T-helper 1 cell treated with Interleukin-12 subunit alpha and Interleukin-12 subunit beta and Interleukin-4 antibody, amounts not matched to agents 30 ng/mL and 1 ng/mL, for 36 hours (primary cell): ENCODE data around the gene FGF12. TPM values are rescaled to one million over a fixed set of nuclear protein-coding genes. Genes with fewer than 3 reads are reported as not detected.

ENCODE experiments used
- intact Hi-C: fragments of 100-400 bp; cut with micrococcal nuclease; formaldehyde crosslinking; loops from one replicate; pipeline ENCODE4 v1.15.1; 2024
- total RNA-seq: library from RNA; stranded (reverse); gene quantifications from 2 replicates; pipeline ENCODE4 v1.2.3, GENCODE V29; 2022

FGF12 gene
- total RNA-seq, 1 donor from 2014 or later, result 0.56 TPM

- intact Hi-C loops, result no loop called here
These were observed 454.2 kb downstream of the FGF12 start for GRCh38 chr3:192273001-192273696.

GRCh38 chr3:192262001-192262400 lies 465.3 kb downstream of the FGF12 start:
- intact Hi-C loops, result no loop called here

- intact Hi-C loops, result no loop called here
These were observed 466.2 kb downstream of the FGF12 start for GRCh38 chr3:192261135-192261534.

GRCh38 chr3:192260116-192261010 lies 467.0 kb downstream of the FGF12 start:
- intact Hi-C loops, result no loop called here

- intact Hi-C loops, result no loop called here
These were observed 467.7 kb downstream of the FGF12 start for GRCh38 chr3:192259661-192260060.

- intact Hi-C loops, result no loop called here
These were observed 468.6 kb downstream of the FGF12 start for GRCh38 chr3:192258721-192259120.

GRCh38 chr3:192255839-192256238 lies 471.5 kb downstream of the FGF12 start:
- intact Hi-C loops, result no loop called here

GRCh38 chr3:192253138-192253887 lies 474.0 kb downstream of the FGF12 start:
- intact Hi-C loops, result no loop called here

GRCh38 chr3:192249516-192249915 lies 477.8 kb downstream of the FGF12 start:
- intact Hi-C loops, result no loop called here

- intact Hi-C loops, result no loop called here
These were observed 480.3 kb downstream of the FGF12 start for GRCh38 chr3:192246847-192247559.

- intact Hi-C loops, result no loop called here
These were observed 482.8 kb downstream of the FGF12 start for GRCh38 chr3:192244591-192244990.

- intact Hi-C loops, result no loop called here
These were observed 487.4 kb downstream of the FGF12 start for GRCh38 chr3:192239956-192240355.

- intact Hi-C loops, result no loop called here
These were observed 489.2 kb downstream of the FGF12 start for GRCh38 chr3:192237992-192238608.

- intact Hi-C loops, result no loop called here
These were observed 497.5 kb downstream of the FGF12 start for GRCh38 chr3:192229866-192230265.

GRCh38 chr3:192224634-192225155 lies 502.6 kb downstream of the FGF12 start:
- intact Hi-C loops, result no loop called here

- intact Hi-C loops, result no loop called here
These were observed 503.5 kb downstream of the FGF12 start for GRCh38 chr3:192223815-192224214.

GRCh38 chr3:192220915-192221314 lies 506.4 kb downstream of the FGF12 start:
- intact Hi-C loops, result no loop called here

GRCh38 chr3:192219926-192220325 lies 507.4 kb downstream of the FGF12 start:
- intact Hi-C loops, result no loop called here

GRCh38 chr3:192216067-192216466 lies 511.3 kb downstream of the FGF12 start:
- intact Hi-C loops, result no loop called here

- intact Hi-C loops, result no loop called here
These were observed 514.4 kb downstream of the FGF12 start for GRCh38 chr3:192212979-192213378.
